Activated naive CD8-positive, alpha-beta T cell treated with anti-CD3 and anti-CD28 coated beads, Interleukin-2, amount 50 U/mL, for 16 hours (primary cell): ENCODE measurements around the gene HAGHL.
"Not testable (repeated sequence)": the region's sequence is repeated elsewhere in the genome, so short reads cannot be mapped to it uniquely, and the experiment has no call there.

Experiments used
- DNase-seq: peaks from one replicate; pipeline ENCODE4 v3.0.0-alpha.2; 2020; ENCODE audit warnings: low read depth, low spot score

The HAGHL gene

DNA sequence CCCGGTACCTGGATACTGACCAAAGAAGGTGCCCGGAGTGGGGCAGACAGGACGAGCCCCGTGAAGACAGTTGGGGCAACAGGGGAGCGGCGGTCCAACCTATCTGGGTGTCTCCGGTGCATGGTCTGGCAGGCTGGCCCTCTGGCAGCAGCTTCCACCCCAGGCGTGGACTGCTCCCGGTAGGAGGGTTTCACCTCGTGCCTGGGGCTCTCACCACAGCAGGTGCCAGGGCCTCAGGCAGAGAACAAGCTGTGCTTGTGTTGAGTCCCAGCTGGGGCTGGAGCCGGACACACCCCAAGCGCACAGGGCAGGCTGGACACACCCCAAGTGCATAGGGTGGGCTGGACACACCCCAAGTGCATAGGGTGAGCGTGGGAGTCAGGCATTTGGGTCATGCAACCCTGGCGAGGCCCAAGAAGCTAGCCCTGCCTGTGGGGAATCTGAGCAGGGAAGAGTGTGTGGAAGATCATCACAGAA, 19.8 kb upstream of the HAGHL start:
- DNase-seq = no peak

DNA sequence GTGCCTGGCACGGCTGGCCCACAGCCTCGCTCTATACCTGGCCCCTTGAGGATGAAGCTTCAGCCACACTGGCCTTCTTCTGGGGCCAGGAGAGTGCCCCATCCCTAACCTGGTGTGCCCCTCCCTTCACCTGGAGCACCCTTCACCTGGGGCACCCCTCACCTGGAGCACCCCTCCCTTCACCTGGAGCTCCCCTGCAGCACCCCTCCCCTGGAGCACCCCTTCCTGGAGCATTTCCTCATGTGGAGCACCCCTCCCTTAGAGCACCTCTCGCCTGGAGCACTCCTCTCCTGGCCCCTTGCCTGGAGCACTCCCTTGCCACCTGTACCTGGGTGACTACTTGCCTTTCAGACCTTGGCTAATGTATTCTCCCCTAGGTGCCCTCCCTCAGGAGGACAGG, 18.9 kb upstream of the HAGHL start:
- DNase-seq = no peak

DNA sequence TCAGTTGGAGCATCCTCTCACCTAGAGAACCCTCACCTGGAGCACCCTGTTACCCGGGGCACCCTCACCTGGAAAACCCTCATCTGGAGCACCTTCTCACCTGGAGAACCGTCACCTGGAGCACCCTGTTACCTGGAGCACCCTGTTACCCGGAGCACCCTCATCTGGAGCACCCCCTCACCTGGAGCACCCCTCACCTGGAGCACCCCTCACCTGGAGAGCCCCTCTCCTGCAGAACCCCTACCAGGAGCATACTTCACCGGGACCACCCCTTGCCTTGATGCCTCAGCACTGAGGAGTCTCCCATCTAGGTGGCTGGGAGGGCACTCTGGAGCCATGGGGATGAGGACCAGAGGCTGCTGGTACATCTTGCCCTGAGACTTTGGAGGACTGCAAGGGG, 17.9 kb upstream of the HAGHL start:
- DNase-seq = no peak

DNA sequence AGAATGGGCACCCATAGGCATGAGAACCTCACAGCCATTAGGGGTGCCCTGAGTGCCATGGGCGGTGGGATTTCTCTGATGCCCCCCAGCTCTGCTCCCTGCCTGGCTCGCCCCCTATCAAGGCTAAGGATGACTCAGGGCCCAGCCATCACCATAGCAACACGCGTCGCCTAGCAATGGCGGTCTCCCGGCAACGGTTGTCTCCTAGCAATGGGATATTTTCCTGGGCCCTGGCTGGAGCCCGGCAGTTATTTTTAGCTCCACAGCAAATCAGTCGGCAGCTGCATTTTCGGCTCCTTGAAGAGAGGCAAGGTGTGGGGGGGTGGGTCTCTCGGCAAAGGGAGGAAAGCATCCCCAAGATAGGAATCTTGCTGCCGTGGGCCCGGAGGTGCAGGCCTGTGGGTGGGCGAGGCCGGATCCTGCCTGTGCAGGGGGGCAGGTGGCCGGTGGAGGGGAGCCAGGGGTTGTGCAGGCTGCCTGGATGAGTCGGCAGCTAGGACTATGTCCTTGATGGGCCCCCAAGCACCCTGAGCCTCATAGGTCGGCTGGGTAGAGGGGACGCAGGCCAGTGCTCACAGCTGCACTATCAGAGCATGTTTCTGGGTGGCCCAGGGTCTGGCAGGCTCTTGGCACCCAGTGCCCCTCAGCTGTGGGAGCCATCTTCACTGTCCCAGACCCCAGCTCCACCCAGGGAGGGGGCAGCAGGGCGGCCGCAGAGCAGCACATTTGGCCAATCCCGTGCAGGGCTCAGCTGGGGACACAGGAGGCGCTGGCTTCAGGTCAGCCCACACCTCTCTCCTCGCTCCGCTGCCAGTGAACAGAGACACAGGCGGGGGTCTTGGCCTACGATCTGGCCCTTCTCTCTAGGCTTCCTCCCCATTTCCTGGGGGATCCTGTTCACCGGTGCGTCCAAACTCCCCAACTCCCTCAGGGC, 17.1 kb upstream of the HAGHL start:
- no peak for DNase-seq

DNA sequence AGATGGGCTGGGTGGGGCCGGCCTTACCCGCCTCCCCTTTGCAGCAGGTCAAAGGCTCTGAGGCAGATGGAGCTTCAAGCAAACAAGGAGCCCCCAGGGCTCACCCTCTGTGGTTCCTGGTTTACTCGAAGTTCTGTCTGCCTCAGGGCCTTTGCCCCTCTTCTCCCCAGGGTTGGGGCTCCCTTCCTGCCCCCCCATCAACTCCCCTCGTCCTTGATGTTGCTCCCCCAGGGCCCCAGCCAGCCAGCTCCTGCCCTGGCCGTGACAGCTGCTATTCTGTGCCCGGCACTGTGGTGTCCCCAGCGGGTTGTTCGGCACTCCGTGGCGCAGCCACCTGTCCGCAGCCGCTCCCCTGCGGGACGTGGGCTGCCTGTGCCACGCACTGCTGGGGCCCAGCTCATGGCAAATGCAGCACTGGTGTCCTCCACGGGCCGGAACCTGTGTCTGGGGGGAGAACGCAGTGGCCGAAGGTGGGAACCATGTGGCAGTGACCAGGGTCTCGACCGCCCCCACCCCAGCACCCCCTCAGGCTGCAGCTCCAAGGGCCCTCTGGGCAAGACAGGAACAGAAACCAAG, 16.3 kb upstream of the HAGHL start:
- no peak for DNase-seq

DNA sequence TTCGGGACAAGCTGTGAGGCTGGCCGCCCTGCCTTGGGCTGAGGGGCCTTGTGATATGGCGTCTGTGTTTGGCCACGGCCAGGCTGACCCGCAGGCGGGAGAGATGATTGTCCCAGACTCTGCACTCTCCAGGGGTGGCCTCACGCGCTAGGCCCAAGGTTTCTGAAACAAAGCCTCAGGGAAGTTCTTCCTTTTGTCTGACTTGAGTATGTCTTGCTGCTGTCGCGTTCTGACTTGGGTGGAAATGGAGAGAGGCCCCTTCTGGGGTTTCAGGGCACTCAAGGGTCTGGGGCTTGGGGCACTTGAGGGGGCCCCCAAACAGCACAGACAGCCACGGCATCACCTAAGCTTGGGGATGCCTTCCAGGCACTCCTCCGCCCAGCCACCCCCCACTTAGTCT, 15.8 kb upstream of the HAGHL start:
- no peak for DNase-seq

DNA sequence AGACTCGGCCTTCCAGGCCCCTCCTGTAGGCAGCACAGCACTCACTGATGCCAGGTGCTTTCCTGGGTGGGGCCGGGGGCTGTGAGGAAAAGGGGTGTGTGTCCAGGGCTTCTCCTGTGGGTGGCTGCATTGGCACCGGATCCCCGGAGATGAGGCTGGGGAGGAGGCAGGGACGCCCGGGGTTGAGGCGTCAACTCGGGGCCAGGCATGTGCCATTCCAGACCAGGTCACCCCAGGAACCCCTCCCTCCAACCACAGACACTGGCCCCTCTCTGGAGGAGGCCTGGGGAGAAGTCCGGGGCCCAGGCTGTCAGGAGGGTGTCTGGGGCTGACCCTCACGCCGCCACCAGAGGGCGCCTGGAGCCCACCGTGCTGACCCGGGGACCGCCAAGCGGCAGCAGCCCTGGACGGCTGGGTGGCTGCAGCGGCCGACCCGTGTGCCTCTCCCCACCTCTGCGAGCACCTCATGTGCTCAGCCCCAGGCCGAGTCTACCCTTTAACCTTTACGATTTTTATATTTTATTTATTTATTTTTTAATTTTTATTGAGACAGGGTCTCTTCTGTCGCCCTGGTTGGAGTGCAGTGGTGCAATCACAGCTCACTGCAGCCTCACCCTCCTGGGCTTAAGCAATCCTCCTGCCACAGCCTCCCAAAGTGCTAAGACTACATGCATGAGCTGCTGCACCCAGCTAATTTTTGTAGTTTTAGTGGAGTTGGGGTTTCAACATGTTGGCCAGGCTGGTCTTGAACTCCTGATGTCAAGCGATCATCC, 15.2 kb upstream of the HAGHL start:
- peak; percentile 66 for DNase-seq

DNA sequence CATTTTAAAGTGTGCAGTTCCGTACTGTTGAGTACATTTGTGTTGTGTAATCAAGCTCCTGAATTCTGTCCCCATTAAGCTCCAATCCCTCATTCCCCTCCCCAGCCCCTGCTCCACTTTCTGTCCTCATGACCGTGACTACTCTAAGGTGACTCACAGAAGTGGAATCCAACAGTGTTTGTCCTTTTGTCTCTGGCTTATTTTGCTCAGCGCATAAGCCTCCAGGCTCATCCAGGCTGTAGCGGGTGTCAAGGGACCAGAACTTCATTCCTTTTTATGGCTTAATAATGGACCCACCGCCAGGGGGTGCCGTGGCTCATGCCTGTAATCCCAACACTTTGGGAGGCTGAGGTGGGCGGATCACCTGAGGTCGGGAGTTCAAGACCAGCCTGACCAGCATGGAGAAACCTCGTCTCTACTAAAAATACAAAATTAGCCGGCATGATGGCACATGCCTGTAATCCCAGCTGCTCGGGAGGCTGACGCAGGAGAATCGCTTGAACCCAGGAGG, 14.1 kb upstream of the HAGHL start:
- DNase-seq = not testable (repeated sequence)

DNA sequence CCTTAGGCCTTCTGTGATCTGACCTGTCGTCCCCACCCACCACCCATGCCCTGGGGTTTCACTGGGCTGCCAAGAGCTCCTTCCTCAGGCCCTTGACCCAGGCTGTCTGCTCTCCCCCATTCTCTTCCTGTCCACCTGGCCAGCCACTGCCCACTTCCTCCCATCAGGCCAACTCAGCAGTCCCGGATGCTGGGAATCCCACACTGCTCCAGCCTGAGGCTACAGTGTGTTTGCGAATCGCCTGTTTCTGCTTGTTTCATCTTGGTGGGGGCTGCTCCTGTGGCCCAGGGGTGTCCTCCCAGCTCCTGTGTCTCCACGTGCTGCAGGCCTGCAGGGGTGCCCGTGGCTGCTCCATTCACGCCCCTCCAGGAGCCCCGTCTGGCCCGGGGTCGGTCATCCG, 12.8 kb upstream of the HAGHL start:
- no peak for DNase-seq

DNA sequence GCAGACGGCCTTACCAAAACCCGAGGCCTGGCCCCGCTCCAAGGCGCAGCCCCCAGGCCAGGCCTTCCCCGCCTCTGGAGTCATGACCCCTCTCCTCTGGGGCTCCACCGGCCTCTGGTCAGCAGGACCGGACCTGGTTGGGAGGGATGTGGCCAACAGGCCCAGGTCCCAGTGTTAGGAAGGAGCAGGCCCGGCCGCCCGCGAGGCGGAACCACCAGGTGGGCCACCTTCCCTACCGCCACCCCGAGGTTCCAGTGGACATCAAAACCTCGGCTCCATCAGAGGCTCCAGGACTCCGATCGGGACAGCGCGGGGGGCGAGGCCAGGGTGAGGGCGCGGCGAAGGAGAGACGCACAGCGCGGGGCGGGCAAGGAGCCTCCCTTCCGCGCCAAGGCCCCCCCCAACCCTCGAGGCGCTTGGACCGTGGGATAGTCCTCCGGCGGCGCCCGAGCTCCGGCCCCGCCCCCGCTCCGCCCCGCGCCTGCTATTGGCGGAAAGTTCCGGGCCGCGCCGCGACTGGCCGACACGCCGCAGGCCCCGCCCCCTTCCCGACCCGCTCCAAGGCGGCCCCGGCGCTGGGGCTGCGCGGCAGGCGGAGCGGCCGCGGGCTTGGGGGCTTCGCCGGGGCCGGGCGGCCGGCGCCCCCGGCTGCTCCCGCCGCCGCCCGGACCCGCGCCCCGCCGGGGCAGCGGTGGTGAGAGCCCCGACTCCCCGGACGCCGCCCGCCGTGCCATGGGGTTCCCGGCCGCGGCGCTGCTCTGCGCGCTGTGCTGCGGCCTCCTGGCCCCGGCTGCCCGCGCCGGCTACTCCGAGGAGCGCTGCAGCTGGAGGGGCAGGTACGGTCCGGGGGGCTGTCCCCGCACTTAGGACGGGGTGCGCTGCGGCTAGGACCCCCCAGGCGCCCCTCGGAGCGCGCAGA, 12.1 kb upstream of the HAGHL start, which contains the start of gene METRN:
Gene METRN, plus strand, starts transcription at position 561 of the 919 bp plus-strand sequence. Its CDS starts 172 bp downstream, at position 733.
- DNase-seq = peak; percentile 78

DNA sequence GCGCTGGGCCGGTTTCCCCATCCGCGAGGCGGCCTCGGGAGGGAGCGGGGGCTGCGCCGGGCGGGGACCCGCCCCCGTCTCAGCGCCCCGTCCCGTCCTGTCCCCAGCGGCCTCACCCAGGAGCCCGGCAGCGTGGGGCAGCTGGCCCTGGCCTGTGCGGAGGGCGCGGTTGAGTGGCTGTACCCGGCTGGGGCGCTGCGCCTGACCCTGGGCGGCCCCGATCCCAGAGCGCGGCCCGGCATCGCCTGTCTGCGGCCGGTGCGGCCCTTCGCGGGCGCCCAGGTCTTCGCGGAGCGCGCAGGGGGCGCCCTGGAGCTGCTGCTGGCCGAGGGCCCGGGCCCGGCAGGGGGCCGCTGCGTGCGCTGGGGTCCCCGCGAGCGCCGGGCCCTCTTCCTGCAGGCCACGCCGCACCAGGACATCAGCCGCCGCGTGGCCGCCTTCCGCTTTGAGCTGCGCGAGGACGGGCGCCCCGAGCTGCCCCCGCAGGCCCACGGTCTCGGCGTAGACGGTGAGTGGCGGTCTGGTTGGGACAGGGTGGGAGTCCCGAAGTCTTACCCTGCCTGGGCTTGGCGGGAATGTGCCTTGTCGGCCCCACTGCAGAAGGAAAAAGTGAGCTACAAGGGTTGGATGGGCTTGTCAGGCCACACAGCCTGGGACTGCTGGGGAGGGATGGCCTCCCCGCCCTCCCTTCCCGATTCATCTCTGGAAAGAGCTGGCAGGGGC, 11.3 kb upstream of the HAGHL start:
- no peak for DNase-seq

DNA sequence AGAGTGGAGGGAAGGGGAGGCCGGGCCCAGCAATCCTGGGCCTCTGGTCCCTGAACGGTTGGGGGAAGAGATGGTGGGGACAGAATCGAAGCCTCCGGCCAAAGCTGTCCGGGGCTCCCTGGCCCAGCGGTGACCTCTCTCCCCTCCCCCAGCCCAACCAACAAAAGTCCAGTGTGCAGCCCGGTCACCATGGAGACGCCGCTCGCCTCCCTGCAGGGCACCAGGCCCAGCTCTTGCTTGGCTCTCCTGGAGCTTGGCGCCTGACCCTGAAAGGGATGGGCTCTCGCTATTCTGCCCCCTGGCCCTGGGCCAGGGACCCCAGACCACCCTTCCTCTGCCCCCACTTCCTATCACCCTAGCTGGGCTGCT, 10.7 kb upstream of the HAGHL start:
- DNase-seq = no peak

DNA sequence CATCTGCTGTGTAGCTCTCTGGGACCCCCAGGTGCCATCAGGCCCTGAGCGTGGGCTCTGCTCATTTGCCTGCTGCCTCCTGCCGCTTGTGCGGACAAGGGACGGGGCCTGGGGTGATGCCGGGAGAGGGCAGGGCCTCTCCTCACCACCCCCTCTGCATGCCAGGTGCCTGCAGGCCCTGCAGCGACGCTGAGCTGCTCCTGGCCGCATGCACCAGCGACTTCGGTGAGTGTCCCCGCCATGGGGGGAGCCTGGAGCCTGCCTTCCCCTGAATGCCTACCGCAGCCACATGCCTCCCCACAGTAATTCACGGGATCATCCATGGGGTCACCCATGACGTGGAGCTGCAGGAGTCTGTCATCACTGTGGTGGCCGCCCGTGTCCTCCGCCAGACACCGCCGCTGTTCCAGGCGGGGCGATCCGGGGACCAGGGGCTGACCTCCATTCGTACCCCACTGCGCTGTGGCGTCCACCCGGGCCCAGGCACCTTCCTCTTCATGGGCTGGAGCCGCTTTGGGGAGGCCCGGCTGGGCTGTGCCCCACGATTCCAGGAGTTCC, 10.1 kb upstream of the HAGHL start:
- DNase-seq = no peak

DNA sequence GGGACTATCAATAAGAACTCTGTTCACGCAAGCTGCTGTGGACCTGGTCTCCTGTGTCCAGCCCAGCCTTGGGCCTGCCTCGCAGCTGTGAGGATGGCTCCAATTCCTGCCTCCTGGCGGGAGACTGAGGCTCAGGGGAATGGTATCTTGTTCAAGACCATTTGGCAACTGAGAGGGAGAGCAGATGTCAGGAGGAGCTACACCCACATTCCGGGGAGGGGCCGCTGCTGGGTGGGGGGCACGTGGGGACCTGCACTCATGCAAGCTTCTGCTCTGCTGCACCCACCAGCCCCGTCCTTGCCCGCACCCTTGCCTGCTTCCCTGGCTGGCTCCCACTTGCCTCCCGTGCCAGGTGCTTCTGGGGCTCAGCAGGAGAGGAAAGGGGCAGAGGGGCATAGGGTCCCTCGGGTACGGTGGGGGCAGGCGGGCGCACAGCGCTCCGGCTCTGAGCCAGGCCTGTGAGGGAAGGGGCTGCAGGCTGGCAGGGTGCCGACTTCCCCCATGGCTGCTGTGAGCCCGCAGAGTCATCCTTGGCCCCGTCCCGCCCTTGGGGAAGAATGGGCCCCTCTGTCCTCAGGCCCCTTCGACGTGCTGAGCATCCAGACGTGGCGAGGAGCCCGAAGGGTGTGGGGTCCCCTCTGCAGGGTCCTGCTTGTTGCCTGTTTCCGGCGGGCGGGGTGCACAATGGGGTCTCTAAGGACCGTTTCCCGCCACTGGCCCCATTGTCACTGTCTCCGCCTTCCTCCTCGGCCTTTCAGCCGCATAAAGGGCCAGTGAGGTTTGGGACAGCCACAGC, 9.3 kb upstream of the HAGHL start:
- no peak for DNase-seq

DNA sequence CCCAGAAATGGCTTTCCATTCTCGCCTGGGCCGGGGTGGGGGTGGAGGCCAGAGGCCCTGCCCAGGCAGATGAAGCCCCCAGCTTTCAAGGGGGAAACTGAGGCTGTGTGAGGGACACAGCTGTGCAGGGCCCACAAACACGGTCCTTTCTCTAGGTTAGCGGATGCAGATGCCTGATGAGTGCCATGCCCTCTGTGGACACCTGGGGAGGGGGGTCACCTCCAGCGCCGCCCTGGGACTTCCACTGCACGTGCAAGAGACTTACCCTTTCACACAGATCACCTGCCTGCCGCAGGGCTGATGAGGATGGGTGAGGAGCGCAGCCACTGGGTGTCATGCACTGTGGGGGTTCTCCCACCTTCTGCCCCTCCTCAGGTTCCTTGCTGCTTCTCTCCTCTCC, 8.5 kb upstream of the HAGHL start:
- no peak for DNase-seq

DNA sequence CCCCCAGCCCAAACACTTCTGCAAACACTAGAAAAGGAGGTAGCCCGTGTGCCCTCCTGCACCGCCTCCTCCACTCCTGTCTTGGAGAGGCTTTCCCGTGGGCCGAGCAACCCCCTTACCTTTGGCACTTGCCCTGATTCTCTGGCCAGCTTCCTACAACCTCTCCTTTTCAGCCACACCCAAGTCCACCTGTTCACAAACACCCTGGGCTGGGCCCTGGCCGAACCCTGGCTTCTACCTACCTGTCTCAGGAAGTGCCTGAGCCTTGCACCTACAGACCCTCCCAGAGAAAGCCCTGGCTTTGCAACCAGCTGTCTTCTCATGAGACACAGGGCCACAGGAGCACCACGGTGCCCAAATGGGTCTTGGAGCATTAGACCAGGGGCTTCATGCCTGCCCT, 8.0 kb upstream of the HAGHL start:
- DNase-seq = no peak

DNA sequence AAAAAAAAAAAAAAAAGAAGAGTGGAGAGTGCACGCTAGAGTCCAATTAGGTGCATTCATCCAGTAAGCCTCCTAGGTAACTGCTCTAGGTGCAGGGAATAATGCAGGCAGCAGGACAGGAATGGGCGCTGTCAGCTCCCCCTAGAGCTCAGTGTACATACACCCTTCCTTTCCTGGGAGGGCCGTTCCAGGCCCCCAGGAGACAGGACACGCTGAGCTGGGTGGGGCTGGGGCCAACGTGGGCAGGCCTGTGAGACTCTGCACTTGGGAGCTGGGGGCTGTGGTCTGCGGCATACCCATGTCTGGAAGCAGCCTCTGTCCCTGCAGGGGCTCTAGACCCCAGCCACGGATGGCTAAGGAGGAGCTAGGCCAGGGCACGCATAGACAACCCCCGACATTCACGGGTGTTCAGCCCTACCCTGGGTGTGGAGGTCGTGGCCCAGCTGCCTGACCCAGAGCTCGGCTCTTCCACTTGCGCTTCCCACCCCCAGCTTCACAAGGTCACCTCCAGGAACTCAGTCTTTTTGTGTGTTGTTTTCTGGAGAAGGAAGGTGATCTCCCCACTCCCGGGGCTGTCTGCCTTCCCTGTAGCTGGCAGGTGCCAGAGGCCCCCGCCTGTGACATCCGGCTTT, 7.0 kb upstream of the HAGHL start:
- no peak for DNase-seq

DNA sequence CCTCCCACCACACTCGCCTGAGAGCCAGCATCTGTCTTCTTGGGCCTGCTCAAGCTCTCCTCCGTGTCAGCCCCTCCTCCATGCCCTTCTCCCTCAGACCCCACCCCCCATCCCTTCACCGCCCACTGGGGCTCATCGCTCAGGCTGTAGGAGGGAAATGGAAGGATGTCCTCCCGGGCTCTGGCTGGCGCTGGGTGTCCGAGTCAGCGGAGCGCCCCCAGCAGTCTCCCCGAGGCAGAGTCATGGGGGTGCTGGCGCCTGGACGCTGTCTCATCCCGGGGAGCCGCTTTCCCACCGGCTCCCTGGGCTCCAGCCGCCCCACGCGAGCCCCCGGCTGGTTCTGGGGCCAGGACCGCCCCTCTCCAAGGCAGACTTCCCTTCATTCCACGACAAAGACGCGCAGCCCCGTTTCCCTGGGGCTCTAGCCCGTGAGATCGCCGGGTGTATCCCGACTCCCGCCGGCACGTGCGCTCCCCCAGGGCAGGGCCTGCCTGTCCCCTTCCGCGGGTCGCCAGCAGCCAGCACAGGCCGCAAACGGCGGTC, 6.4 kb upstream of the HAGHL start:
- DNase-seq = no peak
